ENCODE measurements around the gene COL6A5.

DNA sequence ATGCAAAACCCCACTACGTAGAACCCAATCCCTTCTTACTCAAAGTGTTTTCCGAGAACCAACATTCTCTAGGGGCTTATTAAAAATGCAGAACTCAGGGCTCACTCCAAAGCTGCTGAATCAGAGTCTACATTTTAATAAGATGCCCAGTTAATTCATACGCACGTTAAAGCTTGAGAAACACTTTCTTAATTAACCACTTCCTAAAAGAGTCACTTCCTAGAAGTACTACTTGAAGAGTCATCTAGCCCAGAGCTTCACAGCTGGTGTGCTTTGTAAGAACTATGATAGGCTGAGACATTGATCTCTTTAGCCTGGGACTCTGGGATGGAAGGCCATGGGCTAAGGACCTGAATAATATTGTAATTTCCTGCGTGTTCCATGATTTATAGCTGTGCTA lies 9.0 kb downstream of the COL6A5 start:
- TF ChIP-seq JUND (IDR thresholded peaks at IDR 0.05): no peak
- TF ChIP-seq, protein P1, sequence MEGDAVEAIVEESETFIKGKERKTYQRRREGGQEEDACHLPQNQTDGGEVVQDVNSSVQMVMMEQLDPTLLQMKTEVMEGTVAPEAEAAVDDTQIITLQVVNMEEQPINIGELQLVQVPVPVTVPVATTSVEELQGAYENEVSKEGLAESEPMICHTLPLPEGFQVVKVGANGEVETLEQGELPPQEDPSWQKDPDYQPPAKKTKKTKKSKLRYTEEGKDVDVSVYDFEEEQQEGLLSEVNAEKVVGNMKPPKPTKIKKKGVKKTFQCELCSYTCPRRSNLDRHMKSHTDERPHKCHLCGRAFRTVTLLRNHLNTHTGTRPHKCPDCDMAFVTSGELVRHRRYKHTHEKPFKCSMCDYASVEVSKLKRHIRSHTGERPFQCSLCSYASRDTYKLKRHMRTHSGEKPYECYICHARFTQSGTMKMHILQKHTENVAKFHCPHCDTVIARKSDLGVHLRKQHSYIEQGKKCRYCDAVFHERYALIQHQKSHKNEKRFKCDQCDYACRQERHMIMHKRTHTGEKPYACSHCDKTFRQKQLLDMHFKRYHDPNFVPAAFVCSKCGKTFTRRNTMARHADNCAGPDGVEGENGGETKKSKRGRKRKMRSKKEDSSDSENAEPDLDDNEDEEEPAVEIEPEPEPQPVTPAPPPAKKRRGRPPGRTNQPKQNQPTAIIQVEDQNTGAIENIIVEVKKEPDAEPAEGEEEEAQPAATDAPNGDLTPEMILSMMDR (IDR thresholded peaks at IDR 0.05): no peak
- TF ChIP-seq FOXM1 (IDR thresholded peaks at IDR 0.05; ENCODE audit: low read depth): no peak
- no peak for TF ChIP-seq GABPA (IDR thresholded peaks at IDR 0.05; ENCODE audit: low read depth)
- no peak for TF ChIP-seq RFX5 (IDR thresholded peaks at IDR 0.05; ENCODE audit: low read length)
- TF ChIP-seq SMC3 (IDR thresholded peaks at IDR 0.05; ENCODE audit: low read depth, low read length): no peak
- TF ChIP-seq, protein P2, sequence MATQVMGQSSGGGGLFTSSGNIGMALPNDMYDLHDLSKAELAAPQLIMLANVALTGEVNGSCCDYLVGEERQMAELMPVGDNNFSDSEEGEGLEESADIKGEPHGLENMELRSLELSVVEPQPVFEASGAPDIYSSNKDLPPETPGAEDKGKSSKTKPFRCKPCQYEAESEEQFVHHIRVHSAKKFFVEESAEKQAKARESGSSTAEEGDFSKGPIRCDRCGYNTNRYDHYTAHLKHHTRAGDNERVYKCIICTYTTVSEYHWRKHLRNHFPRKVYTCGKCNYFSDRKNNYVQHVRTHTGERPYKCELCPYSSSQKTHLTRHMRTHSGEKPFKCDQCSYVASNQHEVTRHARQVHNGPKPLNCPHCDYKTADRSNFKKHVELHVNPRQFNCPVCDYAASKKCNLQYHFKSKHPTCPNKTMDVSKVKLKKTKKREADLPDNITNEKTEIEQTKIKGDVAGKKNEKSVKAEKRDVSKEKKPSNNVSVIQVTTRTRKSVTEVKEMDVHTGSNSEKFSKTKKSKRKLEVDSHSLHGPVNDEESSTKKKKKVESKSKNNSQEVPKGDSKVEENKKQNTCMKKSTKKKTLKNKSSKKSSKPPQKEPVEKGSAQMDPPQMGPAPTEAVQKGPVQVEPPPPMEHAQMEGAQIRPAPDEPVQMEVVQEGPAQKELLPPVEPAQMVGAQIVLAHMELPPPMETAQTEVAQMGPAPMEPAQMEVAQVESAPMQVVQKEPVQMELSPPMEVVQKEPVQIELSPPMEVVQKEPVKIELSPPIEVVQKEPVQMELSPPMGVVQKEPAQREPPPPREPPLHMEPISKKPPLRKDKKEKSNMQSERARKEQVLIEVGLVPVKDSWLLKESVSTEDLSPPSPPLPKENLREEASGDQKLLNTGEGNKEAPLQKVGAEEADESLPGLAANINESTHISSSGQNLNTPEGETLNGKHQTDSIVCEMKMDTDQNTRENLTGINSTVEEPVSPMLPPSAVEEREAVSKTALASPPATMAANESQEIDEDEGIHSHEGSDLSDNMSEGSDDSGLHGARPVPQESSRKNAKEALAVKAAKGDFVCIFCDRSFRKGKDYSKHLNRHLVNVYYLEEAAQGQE (IDR thresholded peaks at IDR 0.05; ENCODE audit: low read depth, low read length): no peak
- no peak for TF ChIP-seq MXI1 (IDR thresholded peaks at IDR 0.05; ENCODE audit: low read depth, low read length)

Data from SK-N-SH (cell line).